Measurements from ENCODE around the gene GRM8.

GRCh38 chr7:127135871-127136485 is 116.8 kb downstream of the GRM8 start:
- TF ChIP-seq CTCF (IDR thresholded peaks at IDR 0.05; ENCODE audit: low read length): no peak
- TF ChIP-seq EZH2 (optimal IDR thresholded peaks at IDR 0.05; ENCODE audit: low read depth, low read length): no peak
